Measurements from ENCODE around the gene SFTPD.

SFTPD gene

DNA sequence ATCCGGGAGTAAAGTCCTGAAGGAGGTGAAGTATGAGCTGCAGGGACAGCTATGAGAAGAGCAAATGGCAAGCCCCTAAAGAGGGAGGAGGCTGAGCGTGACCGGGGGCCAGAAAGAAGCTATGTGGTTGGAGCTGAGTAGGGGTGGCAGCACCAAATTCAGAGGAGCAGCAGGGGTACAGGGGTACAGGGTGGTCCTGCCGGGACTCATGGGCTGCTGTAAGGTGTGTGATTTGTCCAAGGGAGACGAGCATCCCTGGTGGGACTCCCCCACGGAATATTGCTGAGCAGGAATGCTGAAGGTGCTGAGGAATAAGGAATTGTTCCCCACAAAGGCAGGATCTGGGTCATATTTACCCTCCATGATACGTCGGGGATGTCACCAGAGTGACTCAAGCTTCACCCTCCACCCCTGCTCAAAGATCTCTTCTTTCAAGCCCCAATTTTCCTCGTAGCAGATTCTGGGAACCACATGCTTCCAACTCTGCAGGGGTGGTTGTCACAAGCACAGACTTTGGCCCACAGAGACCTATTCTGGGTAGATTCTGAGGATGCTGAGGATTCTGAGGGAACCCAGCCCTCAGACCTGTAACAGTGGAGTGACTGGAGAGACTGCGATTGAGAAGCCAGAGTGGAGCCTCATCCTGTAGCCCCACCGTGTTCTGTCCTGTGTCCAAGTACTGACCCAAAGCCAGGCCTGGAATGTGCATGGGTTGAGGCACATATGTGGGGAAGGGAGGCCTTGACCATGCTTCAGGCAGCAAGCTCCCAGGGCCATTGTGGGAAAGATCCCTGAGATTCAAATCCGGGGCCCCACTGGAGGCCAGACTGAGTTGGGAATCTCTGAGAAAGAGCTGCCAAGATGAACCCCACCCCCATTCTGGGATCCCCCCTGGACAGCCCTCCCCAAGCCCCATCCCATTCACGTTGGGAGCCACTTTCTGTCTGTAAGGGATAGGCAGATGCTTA, 4.2 kb downstream of the SFTPD start:
- DNase-seq = no peak

DNA sequence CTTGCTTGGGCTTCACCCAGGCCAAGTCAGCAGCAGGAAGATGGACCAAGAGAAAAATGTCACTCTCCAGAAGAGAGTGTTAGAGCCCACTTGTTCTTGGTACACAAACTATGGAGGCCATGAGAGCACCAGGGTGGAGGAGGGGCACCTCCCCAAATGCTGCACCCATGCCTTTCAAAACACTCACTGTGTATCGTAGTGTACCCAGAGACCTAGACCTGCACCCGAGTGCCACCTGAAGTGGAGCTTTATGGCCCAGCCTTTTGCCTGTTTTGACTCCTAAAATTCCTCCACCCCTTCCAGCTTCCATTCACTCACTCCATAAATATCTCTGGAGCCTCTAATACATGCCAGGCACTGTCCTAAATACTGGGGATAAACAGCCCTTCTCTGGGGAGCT, 5.0 kb downstream of the SFTPD start:
- no peak for DNase-seq

DNA sequence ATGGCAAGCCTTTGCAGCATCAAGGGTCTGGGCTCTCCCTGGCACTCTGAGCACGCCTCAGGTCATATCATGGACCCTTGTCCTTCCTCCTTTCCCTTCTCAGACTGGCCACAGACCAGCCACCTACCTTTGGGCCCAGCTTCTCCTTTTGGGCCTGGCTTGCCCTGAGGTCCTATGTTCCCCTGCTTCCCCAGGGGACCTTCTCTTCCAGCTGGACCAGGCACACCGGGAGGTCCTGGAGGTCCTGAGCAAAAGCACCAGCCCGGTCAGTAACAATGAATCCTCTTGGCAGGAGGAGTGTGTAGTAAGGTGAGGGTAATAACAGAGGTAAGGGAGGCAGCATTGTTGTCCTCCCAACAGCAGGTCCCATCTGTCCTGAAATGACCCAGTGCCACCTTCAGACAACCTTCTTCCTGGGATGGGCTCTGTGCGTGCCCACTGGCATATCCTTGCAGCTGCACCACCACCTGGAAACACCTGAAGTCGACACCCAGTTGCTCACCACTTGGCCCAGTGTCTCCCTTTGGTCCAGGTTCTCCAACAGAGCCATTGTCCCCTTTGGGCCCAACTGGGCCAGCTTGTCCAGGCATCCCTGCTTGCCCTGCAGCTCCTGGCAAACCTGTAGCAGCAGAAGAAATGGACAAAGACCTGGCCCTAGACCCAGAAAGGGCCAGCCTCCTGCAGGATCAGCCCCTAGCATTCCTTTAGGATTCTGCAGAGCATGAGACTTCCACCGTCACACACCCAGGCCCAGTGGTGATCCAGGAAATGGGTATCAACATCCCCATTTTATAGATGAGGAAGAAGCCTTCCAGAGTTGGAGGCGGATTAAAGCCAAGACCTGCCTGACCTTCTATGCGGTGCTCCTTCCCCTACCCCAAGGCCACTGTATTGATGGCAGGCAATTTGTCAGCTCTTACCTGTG, 6.4 kb downstream of the SFTPD start:
- no peak for DNase-seq

DNA sequence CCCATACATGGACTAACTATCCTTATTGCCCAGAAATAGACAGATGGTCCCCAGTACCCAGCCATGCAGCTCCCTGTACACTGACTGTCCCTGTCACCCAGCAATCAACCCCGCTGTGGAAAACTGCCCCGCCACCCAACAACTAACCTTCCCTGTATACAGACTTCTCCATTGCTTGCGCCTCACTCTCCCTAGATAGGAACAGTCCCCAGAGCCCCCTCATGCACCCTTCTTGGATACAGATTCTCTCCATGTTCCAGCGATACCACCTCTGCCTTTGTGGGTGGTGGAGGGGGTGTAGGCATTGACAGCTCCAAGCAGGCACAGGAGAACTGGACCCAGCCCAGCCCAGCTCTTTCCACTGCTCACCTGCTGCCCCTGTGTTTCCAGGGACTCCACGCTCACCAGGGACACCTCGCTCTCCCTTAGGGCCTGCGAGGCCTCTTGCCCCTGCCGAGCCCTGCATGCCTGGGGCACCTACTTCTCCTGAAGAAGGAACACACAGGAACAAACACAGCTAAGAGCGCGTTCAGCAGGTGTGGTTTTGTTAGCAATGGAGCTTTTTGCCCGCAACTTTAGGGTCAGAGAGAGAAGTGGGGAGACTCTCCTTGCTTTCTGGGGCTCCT, 7.2 kb downstream of the SFTPD start:
- no peak for DNase-seq

DNA sequence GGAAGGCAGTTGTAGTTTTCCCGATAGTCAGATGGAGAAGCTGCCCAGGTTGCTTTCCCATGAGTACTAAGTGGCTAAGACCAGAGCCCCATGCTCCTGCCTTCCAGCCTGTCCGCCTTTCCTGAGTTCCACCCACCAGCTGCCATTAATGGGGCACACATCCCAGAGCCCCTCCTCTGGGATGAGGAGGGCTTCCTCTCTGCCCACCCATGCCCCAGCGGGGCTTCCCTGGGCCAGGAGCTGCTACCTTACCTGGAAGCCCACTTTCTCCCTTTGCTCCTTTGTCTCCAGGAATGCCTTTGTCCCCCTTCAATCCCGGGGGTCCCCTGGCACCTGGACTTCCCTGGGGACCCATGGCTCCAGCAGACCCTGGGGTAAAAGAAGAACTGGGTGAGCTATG, 7.8 kb downstream of the SFTPD start:
- no peak for DNase-seq

DNA sequence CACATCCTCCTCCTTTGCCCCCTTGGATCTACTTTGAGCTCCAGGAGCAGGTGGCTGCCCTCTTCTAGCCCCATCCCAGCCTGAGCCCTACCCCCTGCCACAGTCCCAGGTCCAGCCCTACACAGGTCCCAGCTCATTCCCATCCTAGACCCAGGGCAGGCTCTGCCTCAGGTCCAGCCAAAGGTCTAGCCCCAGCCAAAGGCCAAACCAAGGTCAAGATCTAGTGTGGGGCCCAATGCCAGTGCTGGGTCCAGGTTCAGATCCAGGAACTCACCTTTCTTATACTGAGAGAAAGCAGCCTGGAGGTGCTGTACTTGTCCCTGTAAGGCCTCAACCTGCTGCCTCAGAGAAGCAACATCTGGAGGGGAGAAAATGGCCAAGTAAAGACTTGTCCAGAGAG, 8.5 kb downstream of the SFTPD start:
- no peak for DNase-seq

DNA sequence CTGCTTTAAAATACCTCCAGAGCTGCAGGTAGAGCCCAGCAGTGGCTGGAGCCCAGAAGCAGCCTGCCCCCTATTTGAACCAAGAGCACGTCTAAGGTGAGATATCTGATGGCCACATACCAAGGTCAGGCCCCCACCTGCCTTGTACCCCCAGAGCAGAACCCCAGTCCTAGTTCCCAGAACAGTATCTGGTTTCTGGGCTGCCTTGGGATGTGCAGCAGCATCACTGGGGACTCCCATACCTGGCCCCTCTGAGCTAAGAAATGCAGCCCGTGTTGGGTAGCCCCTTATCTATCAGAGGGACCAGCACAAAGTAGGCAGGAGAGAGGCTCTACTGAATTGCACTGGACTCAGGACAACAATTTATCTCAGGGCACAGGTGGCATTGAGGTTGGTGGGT, 8.9 kb downstream of the SFTPD start:
- no peak for DNase-seq

DNA sequence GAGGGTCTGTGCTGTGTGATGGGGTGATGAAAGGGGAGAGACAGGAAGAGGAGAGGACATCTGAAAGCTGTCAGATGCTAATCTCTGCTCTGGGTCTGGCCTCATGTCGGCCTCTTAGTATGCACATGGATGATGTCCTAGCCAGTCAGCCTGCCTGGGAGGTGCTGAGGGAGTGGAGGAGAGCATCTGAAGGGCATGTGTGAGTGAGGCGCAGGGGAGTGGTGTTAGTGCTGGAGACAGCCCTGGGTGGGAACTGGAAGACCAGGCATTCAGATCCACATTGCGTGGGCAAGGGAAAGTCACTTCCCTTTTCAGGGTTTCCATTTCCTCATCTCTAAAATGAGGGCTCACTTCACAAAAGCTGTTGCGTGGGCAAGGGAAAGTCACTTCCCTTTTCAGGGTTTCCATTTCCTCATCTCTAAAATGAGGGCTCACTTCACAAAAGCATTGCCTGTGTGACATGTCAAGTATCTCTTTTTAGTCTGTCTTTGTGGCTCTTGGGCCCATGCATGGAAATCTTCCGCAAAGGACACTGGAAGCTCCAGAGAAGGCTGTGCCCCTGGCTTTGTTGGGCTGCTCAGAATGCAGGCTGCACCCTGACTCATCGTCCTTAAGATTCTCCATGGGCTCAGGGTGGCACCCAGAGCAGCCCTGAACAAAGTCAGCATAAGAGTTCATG, 10.0 kb downstream of the SFTPD start:
- DNase-seq = no peak

DNA sequence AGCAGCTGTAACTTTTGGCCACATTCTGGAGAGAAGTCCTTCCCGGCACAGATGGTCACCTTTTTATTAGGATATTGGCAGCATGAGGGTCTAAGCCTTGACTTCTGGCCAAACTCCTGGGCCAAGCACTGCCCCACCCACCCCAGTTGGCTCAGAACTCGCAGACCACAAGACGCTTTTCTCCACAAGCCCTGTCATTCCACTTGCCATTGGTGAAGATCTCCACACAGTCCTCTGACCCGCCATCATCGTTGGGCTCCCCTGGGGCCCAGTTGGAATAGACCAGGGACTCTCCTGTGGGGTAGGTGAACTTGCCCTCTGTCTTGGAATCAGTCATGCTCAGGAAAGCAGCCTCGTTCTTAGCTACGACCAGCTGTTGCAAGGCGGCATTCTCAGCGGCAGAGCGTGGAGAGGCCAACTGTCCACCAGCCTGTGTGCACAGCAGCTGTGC, 11.2 kb downstream of the SFTPD start:
- peak in 1 of 2 experiments; percentile 74 for DNase-seq

DNA sequence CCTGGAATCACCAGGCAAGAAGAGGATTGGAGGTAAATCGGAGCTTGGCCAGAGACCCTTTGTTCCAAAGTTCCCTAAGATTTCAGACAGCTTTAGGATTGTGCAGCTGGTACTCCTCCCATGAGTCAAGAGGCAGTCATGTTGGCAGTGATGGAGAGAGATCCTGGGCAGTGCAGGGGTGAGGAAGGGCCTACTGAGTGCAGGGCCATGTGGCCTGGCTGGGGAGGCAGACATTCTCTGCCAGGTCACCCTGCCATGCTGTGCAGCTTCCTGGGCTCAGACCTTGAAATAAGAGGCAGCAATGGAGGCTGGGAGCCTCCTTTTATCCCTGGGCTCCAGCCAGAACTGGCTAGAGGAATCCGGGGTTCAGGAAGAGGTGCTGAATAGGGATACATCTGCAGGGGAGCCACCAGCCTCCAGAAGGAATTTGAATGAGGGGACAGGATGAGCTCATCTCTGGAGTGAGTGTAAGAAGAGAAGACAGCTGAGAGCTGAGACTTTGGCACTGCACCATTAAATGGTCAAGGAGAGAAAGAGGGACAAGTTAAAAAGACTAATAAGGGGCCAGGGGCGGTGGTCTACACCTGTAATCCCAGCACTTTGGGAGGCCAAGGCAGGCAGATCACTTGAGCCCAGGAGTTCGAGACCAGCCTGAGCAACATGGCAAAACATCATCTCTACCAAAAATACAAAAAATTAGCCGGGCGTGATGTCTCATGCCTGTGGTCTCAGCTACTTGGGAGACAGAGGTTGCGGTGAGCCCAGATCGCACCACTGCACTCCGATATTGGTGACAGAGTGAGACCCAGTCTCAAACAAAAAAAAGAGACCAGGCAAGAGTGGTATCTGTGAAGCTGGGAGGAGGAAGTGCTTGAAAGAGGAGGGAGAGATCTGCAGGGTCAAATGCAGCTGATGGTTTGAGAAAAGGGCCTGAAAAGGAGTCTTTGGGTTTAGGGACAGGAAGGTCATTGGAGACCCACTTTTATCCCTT, 12.0 kb downstream of the SFTPD start:
- DNase-seq = no peak

DNA sequence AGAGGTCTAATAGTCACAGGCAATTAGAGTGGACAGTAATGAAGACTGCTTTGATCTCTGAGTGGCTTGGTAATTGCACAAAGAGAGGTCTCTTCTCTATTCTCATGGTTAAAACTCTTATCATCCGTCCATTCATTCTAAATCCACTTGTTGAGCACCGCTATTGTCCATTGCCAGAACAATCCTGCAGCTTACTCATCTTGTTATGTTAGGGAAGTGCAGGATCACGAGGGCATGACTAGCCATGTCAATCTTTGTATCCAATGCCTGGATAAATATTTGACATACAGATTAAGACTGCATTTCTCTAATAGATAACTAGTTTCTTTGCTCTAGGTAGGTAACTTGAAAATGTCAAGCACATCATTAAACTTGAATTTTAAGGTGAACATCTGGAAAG, 14.9 kb downstream of the SFTPD start:
- DNase-seq = no peak

DNA sequence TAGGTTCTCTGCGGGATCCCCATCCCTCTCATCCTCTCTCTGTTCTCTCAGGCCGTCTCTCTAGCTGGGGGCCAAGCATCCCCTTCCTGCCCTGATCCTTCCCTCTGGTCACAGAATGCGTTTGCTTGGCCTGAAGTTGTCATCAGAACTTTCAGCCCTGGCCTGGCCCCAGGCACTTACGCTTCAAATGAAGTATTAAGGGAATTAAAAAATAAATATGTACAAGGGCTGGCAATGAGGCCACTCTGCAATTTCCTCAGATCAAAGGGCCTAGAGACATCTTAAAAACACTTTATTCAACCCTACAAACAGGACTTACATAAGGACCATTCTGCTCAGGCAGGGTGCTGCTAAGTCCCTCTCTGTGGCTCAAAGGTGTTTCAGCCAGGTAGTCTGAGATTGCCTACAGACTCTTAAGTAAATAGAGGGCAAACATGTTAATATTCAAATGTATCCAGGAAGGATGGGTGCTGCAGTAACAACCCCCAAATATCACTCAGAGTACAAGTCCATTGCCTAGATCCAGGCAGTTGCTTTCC, 16.0 kb downstream of the SFTPD start:
- DNase-seq = no peak

DNA sequence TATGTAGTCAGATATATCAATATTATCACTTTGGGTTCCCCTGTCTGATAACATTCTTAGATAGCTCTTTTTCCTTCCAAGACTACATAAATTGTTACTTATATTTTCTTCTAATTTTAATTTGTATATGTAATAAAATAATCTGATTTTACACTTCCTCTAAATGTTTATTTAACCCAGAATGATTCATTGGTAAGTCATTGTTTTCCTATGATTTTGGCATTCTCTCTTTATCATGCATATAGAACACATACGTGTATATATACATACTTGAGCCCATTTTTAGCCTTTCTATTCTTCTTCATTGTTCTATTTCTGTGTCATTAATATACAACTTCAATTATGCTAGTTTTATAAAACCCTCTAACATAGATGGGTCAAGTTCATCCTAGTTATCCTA, 16.6 kb downstream of the SFTPD start:
- DNase-seq = no peak

DNA sequence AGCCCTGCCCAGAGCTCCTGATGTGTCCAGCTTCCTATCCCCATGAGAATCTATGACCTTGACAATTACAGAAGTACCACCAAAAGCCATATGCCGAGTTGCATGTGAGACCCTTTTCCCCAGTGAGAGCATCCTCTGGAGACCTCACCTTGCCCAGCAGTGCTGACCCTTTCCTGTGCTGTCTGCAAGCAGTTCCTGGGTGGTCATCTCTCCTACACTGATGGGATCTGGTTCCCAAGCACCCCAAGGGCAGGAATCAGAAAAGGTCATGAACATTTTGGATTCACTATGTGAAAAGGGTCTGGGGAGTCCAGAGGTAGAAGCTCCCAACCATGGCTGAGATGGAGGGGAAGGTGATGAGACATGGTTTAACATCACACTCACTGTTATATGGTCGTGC, 18.2 kb downstream of the SFTPD start:
- no peak for DNase-seq

DNA sequence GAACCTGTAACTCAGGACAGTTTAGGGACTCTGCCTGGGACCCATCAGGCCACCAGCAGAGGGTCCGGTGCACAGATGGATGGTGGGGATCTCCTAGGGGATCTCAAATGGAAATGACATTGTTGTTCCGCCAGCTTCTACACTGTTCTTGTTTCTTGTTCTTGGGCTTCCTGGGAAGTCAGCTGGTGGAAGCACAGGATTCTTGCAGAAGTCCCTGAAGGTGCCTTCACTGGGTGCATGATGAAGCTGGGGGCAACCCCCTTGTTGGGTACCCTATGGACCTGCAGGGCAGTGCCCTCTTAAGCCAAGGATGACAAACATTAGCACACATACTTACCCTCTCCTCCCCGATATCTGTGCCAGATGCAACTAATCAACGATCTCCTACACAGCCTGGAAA, 18.6 kb downstream of the SFTPD start:
- DNase-seq = no peak

DNA sequence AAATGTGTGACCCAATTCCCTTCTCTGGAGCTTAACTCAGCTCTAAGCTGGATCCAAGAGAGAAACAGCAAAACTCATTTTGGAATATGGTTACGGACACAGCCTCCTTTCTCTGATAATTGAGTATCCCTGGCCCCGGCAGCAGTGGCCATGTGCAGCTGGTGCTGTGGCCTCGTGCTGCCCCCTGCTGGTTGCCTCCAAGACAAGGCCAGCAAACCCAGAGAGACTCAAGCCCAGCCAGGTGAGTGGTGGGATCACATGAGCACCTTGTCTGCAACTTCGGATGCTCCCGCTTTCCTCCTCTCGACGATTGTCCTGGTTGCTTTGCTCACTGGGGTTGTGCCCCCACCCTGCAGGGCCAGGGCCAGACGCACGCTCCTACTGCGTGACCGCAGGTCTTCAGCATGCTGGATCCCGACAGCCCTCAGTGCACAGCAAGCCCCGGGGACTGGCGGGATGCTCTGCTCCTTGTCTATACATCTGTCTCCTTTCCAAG, 19.4 kb downstream of the SFTPD start:
- DNase-seq = peak; percentile 7 to 40

DNA sequence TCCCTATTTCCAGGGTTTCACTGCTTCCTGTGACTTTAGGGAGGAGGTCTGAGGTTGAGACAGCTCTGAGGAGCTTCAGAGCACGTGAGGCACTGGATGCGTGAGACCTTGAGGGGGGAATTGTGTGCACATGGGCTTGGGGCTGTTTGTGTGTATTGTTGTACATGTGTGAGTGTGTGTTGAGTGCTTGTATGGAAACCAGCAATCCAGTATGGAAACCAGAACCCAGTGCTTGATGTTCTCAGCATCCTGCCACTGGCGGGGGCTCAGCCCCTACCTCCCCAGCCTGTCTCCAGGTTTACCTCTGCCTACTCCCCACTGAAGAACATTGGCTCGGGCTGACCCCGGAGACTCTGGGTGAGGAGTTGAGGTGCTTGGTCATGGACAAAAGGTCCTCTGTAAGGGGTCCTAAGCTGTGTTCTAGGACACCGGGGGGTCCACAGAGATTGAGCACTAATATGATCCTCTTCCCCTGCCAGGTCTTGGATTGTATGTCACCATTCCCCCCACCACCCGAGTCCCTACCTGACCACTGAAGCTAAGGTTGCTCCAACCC, 20.8 kb downstream of the SFTPD start:
- no peak for DNase-seq

DNA sequence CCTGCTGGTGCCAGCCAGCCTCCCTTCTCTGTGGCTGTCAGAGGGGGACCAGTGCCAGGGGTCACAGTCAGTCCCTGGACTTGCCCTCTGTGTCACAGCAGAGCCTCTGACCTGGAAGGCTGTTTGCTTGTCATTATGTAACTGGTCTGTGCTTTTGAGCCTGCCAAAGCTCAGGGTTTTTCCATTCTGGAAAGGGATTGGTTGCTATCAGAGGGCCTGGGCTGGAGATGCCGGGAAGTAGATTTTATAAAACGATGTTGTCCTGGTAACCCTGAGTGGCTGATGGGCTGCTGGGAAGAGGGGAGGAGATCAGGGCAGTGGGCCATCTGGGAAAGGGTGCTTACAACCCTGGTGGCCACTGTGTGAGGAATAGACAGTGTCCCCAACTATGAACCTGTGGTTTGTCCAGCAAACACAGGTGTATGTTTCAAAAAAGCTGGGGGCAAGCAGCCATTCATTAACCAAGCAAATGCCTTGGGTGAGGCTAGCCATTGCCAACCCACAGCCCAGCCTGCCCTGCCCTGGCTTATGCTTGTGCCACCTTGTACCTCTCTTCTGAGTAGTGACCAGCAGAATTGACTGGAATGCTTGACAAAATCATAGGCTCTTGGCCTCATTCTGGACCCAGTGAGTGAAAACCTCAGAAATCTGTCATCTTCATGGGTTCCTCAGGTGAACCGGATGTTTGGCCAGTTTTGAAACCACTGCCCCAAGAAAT, 21.6 kb downstream of the SFTPD start:
- no peak for DNase-seq

DNA sequence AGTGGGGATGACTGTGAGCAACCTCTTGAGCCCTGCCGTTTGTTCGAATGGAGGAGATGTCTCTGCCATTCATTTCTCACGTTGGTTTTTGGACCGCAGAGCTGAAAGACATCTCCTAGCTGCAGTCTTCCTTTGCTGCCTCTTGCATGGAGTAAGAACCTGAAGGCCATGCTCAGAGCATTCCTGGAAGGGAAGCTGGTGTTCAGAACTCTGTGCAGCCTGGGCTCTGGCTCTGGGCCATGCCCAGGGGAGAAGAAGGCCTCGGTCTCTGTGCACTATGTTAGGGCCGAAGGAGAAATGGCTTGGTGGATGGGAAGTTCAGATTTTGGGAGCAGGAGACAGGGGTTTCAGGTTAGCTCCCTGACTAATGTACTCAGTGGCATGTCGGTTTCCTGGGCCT, 22.9 kb downstream of the SFTPD start:
- DNase-seq = no peak

DNA sequence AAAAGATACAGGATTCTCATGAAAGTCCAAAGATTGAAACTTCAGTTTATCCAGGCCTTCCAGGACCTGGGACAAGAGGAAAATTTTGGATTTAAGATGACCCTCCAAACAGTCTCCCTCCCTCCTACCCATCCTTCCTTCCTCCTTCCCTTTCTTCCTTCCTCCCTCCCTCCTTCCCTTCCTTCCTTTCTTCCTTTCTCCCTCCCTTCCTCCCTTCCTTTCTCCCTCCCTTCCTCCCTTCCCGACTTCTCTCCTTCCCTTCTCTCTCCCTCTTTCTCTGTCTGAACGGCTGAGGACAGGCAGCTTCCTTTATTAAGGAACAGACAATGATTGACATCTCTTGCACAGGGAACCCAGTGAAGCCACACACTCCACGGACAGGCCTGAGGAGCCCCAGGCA, 23.3 kb downstream of the SFTPD start:
- DNase-seq = no peak

Data from NCI-H446 (cell line).